BE2C (cell line): ENCODE results near the gene TMBIM4.
A peak's percentile ranks its signal among the peaks of the same experiment; 100 is the strongest.
"Not testable (repeated sequence)": the region's sequence is repeated elsewhere in the genome, so short reads cannot be mapped to it uniquely, and the experiment has no call there.

ENCODE experiments used
- DNase-seq: peaks from one replicate; pipeline ENCODE4 v3.0.0-alpha.2; 2020
- H3K27me3 ChIP-seq: fragments of 250-450 bp; sonication (Bioruptor Pico); 2 replicates; pipeline ENCODE4 v1.5.1; 2020; ENCODE audit warnings: mild to moderate bottlenecking
- H3K36me3 ChIP-seq: fragments of 250-450 bp; sonication (Bioruptor Pico); 2 replicates; pipeline ENCODE4 v1.5.1; 2020; ENCODE audit warnings: mild to moderate bottlenecking
- H3K4me1 ChIP-seq: fragments of 250-450 bp; sonication (Bioruptor Pico); 2 replicates; pipeline ENCODE4 v1.5.1; 2020
- H3K4me3 ChIP-seq: 2 replicates; pipeline ENCODE4 v1.5.1; 2011; ENCODE audit warnings: low read depth, low read length
- H3K9me3 ChIP-seq: fragments of 250-450 bp; sonication (Bioruptor Pico); 2 replicates; pipeline ENCODE4 v1.5.1; 2020
- CTCF ChIP-seq: IDR thresholded peaks from 2 replicates; pipeline ENCODE4 v1.5.1; 2012; ENCODE audit warnings: mild to moderate bottlenecking, low read depth, low read length

TMBIM4 gene

GRCh38 chr12:66187821-66188220, 18.0 kb upstream of the TMBIM4 start:
- no peaks in the 10 kb centered on the region; the same call in 1 of the 2 replicates for H3K9me3 ChIP-seq
- no peak for DNase-seq
- peaks cover 53% of the 10 kb centered on the region for H3K27me3 ChIP-seq
- no peak for TF ChIP-seq CTCF
- no peaks in the 10 kb centered on the region for H3K4me1 ChIP-seq
- no peaks in the 10 kb centered on the region for H3K36me3 ChIP-seq
- no peak overlapping the region for H3K4me3 ChIP-seq

DNA sequence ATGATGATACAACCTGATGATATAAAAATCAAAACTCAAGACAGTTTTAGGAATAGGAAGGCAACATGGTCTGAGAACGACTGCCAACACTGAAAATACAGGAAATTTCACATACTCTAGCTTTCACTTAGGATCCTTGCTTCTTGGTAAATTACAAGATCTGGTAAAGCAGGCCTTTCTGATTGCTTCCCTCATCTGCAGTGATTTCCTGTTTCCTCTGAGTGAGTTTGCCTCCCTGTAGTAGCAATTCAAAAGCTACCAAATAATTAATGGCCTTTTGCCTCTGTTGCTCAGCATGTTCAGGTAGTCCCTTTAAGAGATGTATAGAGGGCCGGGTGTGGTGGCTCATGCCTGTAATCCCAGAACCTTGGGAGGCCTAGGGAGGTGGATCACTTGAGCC, 17.2 kb upstream of the TMBIM4 start:
- H3K27me3 ChIP-seq, result peaks cover 52% of the 10 kb centered on the region
- DNase-seq, result no peak
- no peaks in the 10 kb centered on the region for H3K4me1 ChIP-seq
- H3K9me3 ChIP-seq, result no peaks in the 10 kb centered on the region; the same call in 1 of the 2 replicates
- no peak for TF ChIP-seq CTCF
- H3K4me3 ChIP-seq, result no peak overlapping the region
- no peaks in the 10 kb centered on the region for H3K36me3 ChIP-seq

DNA sequence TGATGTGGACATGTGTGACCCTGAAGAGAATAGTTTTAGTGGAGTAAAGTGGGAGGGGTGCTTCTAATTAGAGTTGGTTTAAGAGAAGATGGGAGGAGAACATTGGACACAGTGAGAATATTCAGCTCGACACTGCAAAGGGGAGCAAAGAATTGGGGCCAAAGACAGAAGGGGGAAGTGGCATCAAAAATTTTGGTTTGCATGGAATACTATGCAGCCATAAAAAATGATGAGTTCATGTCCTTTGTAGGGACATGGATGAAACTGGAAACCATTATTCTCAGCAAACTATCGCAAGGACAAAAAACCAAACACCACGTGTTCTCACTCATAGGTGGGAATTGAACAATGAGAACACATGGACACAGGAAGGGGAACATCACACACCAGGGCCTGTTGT, 15.0 kb upstream of the TMBIM4 start:
- H3K9me3 ChIP-seq, H3K4me1 ChIP-seq, H3K36me3 ChIP-seq, H3K4me3 ChIP-seq, DNase-seq: not testable (repeated sequence)
- H3K27me3 ChIP-seq, result peaks cover 30% of the 10 kb centered on the region

DNA sequence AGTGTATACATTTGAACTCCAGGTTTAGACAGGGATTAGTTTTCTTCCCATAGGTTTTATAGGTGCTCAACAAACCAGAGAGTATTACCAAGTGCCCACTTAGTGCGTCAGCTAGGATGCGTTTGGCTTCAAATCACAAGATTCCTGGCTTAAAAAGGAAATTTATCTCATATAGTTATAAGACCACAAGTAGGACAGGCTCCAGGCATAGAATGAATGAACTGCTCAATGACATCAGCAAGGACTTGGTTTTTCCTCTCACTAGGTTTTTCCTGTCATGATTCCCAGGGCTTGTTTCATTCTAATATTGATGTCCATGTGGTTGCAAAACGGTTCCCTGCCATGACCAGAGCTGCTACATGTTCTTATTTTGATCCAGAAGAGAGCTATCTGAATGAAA, 13.2 kb upstream of the TMBIM4 start:
- no peak for TF ChIP-seq CTCF
- peaks cover 19% of the 10 kb centered on the region for H3K27me3 ChIP-seq
- DNase-seq, result no peak
- H3K4me1 ChIP-seq, result no peaks in the 10 kb centered on the region
- no peak overlapping the region for H3K4me3 ChIP-seq
- H3K9me3 ChIP-seq, result no peaks in the 10 kb centered on the region
- H3K36me3 ChIP-seq, result no peaks in the 10 kb centered on the region

GRCh38 chr12:66176105-66176900, 6.5 kb upstream of the TMBIM4 start:
- no peak overlapping the region for H3K4me3 ChIP-seq
- no peaks in the 10 kb centered on the region for H3K4me1 ChIP-seq
- TF ChIP-seq CTCF, result no peak
- H3K36me3 ChIP-seq, result no peaks in the 10 kb centered on the region
- H3K9me3 ChIP-seq, result no peaks in the 10 kb centered on the region
- H3K27me3 ChIP-seq, result peaks cover 7% of the 10 kb centered on the region; the same call in 1 of the 2 replicates
- DNase-seq, result no peak

DNA sequence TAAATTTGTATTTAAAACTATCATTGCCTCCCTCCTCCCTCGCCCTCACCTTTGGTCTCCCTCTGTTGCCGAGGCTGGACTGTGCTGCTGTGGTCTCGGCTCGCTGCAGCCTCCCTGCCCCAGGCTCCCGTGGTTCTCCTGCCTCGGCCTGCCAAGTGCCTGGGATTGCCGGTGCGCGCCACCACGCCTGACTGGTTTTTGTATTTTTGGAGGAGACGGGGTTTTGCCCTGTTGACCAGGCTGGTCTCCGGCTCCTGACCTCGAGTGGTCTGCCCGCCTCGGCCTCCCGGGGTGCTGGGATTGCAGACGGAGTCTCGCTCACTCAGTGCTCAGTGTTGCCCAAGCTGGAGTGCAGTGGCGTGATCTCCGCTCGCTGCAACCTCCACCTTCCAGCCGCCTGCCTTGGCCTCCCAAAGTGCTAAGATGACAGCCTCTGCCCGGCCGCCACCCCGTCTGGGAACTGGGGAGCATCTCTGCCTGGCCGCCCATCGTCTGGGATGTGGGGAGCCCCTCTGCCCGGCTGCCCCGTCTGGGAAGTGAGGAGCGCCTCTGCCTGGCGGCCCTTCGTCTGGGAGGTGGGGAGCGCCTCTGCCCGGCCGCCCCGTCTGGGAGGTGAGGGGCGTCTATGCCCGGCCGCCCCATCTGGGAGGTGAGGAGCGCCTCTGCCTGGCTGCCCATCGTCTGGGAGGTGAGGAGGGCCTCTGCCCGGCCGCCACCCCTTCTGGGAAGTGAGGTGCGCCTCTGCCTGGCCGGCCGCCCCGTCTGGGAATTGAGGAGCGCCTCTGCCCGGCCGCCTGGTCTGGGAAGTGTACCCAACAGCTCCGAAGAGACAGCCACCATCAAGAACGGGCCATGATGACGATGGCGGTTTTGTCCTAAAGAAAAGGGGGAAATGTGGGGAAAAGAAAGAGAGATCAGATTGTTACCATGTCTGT, 4.9 kb upstream of the TMBIM4 start:
- not testable (repeated sequence) for DNase-seq, H3K9me3 ChIP-seq, H3K4me1 ChIP-seq, H3K4me3 ChIP-seq, H3K36me3 ChIP-seq, H3K27me3 ChIP-seq

- H3K36me3 ChIP-seq, result no peaks in the 10 kb centered on the region
- H3K4me1 ChIP-seq, result no peaks in the 10 kb centered on the region
- H3K27me3 ChIP-seq, result no peaks in the 10 kb centered on the region
- H3K4me3 ChIP-seq, result peak overlapping the region; percentile 64
- H3K9me3 ChIP-seq, result no peaks in the 10 kb centered on the region
- no peak for DNase-seq
- no peak for TF ChIP-seq CTCF
Measured at GRCh38 chr12:66170606-66171005, 810 bp upstream of the TMBIM4 start.
